IgD-negative memory B cell (primary cell): ENCODE data around the gene SOHLH1. TPM values are rescaled to one million over a fixed set of nuclear protein-coding genes. Genes with fewer than 3 reads are reported as not detected.

Experiments used
- H3K27ac Mint-ChIP-seq, 3 donors: one replicate each; pipeline ENCODE4 v1.8.0; 2020 to 2022; ENCODE audit warnings: mild to moderate bottlenecking in 3 of 3, mixed read lengths in 3 of 3, moderate library complexity in 1 of 3
- H3K27me3 Mint-ChIP-seq: one replicate; pipeline ENCODE4 v1.8.0; 2021; ENCODE audit warnings: mixed read lengths
- H3K36me3 Mint-ChIP-seq: one replicate; pipeline ENCODE4 v1.8.0; 2020; ENCODE audit warnings: mild to moderate bottlenecking, mixed read lengths
- H3K4me1 Mint-ChIP-seq, 3 donors: one replicate each; pipeline ENCODE4 v1.8.0; 2020 to 2022; ENCODE audit warnings: mixed read lengths in 3 of 3, mild to moderate bottlenecking in 1 of 3
- H3K4me3 Mint-ChIP-seq, 4 donors: one replicate each; pipeline ENCODE4 v1.8.0; 2020 to 2022; ENCODE audit warnings: mild to moderate bottlenecking in 4 of 4, mixed read lengths in 4 of 4, moderate library complexity in 3 of 4
- H3K9me3 Mint-ChIP-seq, 3 donors: one replicate each; pipeline ENCODE4 v1.8.0; 2020 to 2021; ENCODE audit warnings: mixed read lengths in 3 of 3, mild to moderate bottlenecking in 1 of 3
- polyA plus RNA-seq: library from polyadenylated mRNA; unstranded; fragments of 300-500 nt; fragmentation: Illumina TruSeq; gene quantifications from one replicate; pipeline ENCODE4 v1.2.3, GENCODE V29; 2021

The SOHLH1 gene
- polyA plus RNA-seq, 1 donor from 2014 or later, result not detected

DNA sequence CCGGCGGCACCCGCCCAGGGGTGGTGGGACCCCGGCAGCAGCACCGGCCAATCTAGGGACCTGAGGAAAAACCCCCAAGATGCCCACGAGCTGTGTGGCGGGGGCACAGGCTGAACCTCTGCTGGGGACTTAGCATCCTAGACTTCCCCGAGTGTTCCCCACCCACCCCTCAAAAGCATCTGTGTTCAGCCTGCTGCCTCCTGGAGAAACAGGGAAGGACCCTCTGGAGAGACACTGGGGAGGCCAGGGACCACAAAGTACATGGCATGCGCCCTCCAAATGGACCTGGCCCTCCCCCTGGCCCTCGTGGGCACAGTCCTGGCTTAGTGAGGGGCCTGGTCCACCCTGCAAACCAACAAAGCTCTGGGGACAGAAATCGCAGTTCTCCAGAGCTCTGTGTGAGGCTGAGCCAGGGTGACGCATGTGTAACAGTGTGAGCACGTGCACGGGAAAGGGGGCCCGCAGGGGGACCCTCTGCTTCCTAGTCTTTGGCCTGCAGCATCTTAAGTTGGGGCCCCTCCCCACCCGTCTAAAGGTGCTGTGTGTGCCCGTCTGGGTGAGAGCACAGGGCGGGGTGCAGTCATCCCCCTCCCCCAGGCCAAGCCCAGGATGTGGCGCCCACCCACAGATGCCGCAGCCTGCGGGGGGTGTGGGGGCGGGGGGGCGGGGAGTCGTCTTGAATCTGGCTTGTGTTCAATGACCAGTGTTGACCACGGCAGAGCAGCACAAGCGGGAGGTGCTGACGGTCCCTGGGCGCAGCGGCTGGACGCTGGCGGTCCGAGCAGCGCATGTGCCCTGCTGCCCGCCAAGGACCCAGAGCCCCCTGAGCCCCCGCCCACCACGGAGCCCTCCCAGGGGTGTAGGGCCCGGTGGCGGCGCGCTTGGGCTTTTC is 2.0 kb upstream of the SOHLH1 start:
- Mint-ChIP-seq H3K4me3 (no peak overlapping the region), H3K27ac (no peak overlapping the region), H3K27me3 (peaks cover 4% of the 10 kb centered on the region), H3K9me3 (no peaks in the 10 kb centered on the region), H3K36me3 (no peaks in the 10 kb centered on the region), H3K4me1 (no peaks in the 10 kb centered on the region)

DNA sequence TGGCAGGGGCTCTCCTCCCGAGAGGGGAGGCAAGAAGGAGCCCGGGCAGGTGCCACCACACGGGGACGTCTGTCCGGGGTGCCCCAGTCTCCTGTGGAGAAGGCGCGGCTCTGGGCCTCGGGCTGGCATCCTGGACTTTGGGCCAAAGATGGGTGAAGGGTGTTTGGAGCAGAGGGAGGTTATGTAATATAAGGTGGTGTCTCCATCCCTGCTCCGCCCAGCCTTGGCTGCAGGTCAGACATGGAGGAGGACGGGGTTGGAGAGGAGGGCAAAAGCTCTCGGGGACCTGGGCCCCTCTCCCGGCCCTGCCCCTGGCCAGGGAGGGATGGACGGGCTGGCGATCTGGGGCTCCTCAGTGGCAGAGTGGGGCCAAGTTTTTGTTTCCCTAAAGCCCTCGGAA is 1.2 kb upstream of the SOHLH1 start:
- Mint-ChIP-seq H3K27ac (no peak overlapping the region), H3K36me3 (no peaks in the 10 kb centered on the region), H3K27me3 (peaks cover 4% of the 10 kb centered on the region), H3K9me3 (no peaks in the 10 kb centered on the region), H3K4me3 (no peak overlapping the region), H3K4me1 (peaks cover 0 to under 1% (median 0%) of the 10 kb centered on the region in 3 donors)

DNA sequence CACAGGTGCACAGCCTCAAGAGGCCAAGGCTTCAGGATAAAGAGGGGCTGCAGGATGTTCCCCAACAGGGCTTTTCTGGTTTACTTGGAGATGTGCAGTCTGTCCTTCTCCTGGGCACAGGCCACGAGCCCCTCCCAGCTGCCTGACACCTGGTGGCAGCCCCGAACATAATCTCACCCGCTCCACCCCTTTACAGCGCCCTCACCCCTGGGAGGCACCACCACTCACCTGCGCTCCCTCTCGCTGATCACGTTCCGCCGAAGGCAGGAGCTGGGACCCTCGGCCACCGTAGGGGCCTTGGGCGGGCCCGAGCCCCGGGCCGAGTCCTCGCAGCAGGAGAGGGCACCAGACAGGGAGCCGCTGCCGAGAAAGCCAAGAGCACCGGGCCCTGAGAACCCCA is 514 bp downstream of the SOHLH1 start:
- peaks cover 0 to 1% (median 0%) of the 10 kb centered on the region in 3 donors for H3K9me3 Mint-ChIP-seq
- H3K27me3 Mint-ChIP-seq, result peaks cover 3% of the 10 kb centered on the region
- H3K4me3 Mint-ChIP-seq, result no peak overlapping the region
- peaks cover 0 to 1% (median 0%) of the 10 kb centered on the region in 3 donors for H3K4me1 Mint-ChIP-seq
- no peaks in the 10 kb centered on the region for H3K36me3 Mint-ChIP-seq
- no peak overlapping the region for H3K27ac Mint-ChIP-seq

DNA sequence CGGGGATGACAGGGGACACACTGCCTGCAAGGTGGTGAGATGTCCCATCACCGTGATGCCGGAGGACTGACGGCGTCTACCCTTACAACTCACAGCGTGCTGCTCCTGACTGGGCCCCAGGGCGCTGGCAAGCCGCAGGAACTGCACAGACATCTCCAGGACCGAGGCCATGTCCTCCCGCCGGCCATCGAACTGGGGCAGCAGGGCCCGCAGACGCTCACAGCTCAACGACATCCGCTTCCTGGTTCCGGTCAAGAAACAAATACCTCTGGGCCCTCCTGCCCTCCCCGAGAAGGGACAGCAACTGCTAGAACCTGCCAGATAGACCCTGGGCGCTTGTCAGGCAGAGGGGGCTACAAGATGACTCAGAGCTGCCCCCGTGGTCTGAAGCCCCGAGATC is 1.0 kb downstream of the SOHLH1 start:
- Mint-ChIP-seq H3K27me3 (no peaks in the 10 kb centered on the region), H3K27ac (no peak overlapping the region), H3K9me3 (peaks cover 0 to 1% (median 0%) of the 10 kb centered on the region in 3 donors), H3K36me3 (no peaks in the 10 kb centered on the region), H3K4me3 (no peak overlapping the region), H3K4me1 (peaks cover 0 to 1% (median 0%) of the 10 kb centered on the region in 3 donors)

DNA sequence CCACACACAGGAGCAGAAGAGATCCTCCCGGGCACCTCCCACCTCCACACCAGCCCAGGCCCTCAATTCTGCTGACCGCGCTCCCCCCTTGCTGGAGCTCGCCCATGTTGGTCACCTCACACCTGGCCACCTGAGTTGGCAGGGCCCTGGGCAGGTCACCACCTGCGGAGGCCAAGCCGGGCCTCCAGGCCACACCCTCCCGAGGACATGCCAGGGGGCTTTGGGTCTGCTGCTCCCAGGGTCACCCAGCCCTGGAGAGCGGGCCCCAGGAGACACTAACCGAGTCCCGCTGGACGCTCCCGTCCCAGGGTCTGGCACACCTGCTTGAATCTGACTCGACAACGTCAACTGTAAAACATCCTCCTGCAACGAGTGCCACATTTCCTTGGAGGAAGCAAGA is 2.1 kb downstream of the SOHLH1 start:
- no peak overlapping the region for H3K4me3 Mint-ChIP-seq
- H3K9me3 Mint-ChIP-seq, result peaks cover 0 to 1% (median 0%) of the 10 kb centered on the region in 3 donors
- H3K4me1 Mint-ChIP-seq, result peaks cover 0 to 1% (median 0%) of the 10 kb centered on the region in 3 donors
- no peaks in the 10 kb centered on the region for H3K36me3 Mint-ChIP-seq
- H3K27ac Mint-ChIP-seq, result no peak overlapping the region
- H3K27me3 Mint-ChIP-seq, result no peaks in the 10 kb centered on the region

DNA sequence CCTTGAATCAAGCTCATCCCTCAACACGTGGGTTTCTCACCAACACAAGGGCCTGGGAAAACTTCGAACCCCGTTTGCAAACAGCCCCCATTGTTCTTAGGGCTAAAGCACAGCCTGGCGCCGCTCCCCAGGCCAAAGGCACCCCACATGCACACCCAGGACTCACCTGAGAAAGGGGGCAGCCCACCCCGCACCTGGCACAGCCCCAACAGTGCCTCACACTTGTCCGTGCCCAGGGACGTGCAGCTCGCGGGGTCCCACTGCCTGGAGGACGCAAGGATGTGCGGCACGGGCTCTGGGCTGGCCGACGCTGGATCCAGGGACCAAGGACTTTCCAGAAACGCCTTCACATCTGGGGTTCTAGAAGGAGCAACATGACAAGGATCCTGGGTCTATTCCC is 2.8 kb downstream of the SOHLH1 start:
- Mint-ChIP-seq H3K9me3 (peaks cover 0 to 1% (median 0%) of the 10 kb centered on the region in 3 donors), H3K27ac (no peak overlapping the region), H3K27me3 (no peaks in the 10 kb centered on the region), H3K36me3 (no peaks in the 10 kb centered on the region), H3K4me1 (peaks cover 0 to 1% (median 0%) of the 10 kb centered on the region in 3 donors), H3K4me3 (no peak overlapping the region)

DNA sequence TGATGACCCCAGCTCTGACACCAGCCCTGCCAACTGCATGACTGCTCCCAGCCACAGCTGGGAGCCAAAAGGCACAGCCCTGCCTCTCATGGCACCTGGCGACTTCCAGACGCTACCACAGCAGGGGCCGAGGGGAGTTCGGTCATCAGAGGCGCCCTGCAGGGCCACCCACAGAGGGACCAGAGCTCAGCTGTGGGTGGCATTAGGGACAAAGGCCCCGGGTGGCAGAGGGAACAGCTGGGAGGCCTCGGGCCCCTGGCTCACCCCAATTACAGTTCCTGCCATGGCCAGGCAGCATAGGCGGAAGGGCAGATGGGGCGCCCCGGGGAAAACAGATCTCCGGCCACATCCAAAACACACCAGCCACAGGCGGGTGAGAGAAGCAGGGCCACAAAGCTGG is 3.6 kb downstream of the SOHLH1 start:
- Mint-ChIP-seq H3K4me1 (peaks cover 0 to 1% (median 0%) of the 10 kb centered on the region in 3 donors), H3K9me3 (peaks cover 0 to 1% (median 0%) of the 10 kb centered on the region in 3 donors), H3K27ac (no peak overlapping the region), H3K4me3 (no peak overlapping the region), H3K27me3 (no peaks in the 10 kb centered on the region), H3K36me3 (no peaks in the 10 kb centered on the region)

DNA sequence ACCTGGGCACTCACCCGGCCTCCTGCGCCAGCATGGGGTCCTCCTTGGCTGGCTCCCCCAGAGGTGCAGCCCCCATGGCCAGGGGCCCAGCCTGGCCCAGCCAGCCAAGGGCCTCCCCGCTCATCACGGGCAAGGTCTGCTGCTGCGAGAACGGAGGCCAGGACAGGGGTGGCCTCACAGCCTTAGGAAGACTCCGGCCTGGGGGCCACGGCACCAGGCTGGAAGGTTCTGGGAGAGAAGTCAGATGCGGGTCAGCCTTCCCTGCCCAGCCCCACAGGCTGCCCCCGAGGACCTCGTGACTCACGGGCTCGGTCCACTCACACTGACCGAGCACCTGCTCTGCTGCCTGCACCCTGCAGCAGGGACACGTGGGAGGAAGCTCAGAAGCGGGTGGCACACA is 4.2 kb downstream of the SOHLH1 start:
- H3K36me3 Mint-ChIP-seq, result no peaks in the 10 kb centered on the region
- peaks cover 0 to 1% (median 0%) of the 10 kb centered on the region in 3 donors for H3K4me1 Mint-ChIP-seq
- H3K9me3 Mint-ChIP-seq, result peaks cover 0 to 1% (median 0%) of the 10 kb centered on the region in 3 donors
- no peak overlapping the region for H3K4me3 Mint-ChIP-seq
- H3K27me3 Mint-ChIP-seq, result no peaks in the 10 kb centered on the region
- no peak overlapping the region for H3K27ac Mint-ChIP-seq

DNA sequence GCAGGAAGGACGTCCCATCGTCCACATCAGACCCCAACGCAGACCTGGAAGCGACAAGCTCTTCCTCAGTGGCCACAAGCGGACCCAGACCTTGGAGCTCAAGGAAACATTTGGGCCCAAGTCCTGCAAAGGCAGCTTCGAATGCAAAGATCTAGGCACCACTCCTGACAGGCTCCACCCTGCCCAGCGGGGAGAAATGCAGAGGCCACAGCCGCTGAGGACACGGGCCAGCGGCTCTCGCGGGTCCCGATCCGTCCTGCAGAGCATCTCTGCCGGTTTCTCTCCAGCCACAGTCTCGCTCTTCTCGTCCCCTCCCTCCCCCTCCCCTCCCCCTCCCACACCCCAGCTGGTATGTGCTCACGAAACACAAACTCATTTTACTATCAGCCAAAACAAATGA is 4.9 kb downstream of the SOHLH1 start:
- Mint-ChIP-seq H3K9me3 (peaks cover 0 to 1% (median 0%) of the 10 kb centered on the region in 3 donors), H3K27me3 (no peaks in the 10 kb centered on the region)

DNA sequence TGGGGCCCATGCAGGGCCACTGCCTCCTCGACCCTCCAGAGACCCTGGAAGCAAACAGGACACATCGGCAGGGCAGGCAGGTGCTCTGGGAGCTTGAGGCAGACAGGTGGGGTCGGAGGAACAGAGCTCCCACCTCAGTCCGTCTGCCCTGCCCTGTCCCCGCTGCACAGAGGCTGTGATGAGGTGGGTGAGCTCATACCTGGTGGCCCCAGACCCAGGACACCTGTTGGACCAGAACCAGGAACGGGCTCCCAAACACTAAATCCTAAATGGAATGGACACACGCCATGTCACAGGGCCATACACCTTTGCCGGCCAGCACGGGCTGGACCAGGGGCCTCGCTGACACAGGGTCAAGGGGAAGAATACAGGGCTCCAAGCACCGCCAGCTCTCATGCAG is 5.5 kb downstream of the SOHLH1 start:
- H3K27ac Mint-ChIP-seq, result no peak overlapping the region
- peaks cover 0 to 2% (median 0%) of the 10 kb centered on the region in 3 donors for H3K9me3 Mint-ChIP-seq
- no peak overlapping the region for H3K4me3 Mint-ChIP-seq
- H3K36me3 Mint-ChIP-seq, result no peaks in the 10 kb centered on the region
- H3K4me1 Mint-ChIP-seq, result peaks cover 0 to 1% (median 0%) of the 10 kb centered on the region in 3 donors
- H3K27me3 Mint-ChIP-seq, result no peaks in the 10 kb centered on the region

More for the DNA sequence above, 4.9 kb downstream of the SOHLH1 start:
- Mint-ChIP-seq H3K4me1 (peaks cover 0 to 1% (median 0%) of the 10 kb centered on the region in 3 donors), H3K27ac (no peak overlapping the region), H3K36me3 (no peaks in the 10 kb centered on the region), H3K4me3 (no peak overlapping the region)

DNA sequence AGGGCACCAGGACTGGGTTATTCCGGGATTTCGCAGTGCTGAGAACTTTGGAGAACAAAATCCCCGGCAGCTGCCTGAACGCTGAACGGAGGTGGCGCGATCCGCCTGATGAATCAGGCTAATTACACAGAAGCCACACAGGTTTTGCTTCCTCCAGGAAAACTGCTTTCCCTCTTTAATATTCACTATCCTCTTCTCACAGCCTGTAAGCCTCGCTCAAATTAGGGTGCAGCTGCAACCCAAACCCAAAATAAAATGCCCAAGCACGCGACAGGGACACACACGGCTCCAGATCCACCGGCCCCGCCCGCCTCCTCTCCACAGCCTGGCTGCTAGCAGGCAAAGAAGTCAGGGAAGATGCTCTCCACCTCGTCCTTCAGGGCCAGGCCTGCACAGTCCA is 6.0 kb downstream of the SOHLH1 start:
- Mint-ChIP-seq H3K9me3 (peaks cover 0 to 4% (median 0%) of the 10 kb centered on the region in 3 donors), H3K4me3 (no peak overlapping the region), H3K36me3 (no peaks in the 10 kb centered on the region), H3K27me3 (no peaks in the 10 kb centered on the region), H3K4me1 (peaks cover 0 to 1% (median 0%) of the 10 kb centered on the region in 3 donors), H3K27ac (no peak overlapping the region)

DNA sequence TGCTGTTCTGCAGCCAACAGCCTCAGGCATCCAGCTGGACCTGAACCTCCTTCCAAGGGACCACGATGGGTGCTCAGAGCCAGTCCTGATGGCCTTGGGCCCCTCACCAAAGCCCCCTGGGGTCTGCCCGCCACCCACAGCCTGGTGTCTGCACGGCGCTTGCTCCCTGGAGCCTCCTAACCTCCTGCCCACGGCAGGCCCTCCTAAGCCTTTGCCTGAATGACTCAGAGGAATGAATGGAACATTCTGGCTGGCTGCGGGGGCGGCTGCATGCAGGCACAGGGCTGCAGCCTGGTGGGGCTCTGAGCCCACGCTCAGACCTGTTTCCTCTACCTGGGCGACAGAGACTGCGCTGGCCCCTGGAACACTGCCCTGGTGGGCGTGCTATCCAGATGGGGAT is 6.9 kb downstream of the SOHLH1 start:
- Mint-ChIP-seq H3K4me3 (no peak overlapping the region), H3K27me3 (no peaks in the 10 kb centered on the region), H3K9me3 (peaks cover 0 to 4% (median 0%) of the 10 kb centered on the region in 3 donors), H3K36me3 (no peaks in the 10 kb centered on the region), H3K4me1 (peaks cover 0 to 1% (median 0%) of the 10 kb centered on the region in 3 donors), H3K27ac (no peak overlapping the region)

DNA sequence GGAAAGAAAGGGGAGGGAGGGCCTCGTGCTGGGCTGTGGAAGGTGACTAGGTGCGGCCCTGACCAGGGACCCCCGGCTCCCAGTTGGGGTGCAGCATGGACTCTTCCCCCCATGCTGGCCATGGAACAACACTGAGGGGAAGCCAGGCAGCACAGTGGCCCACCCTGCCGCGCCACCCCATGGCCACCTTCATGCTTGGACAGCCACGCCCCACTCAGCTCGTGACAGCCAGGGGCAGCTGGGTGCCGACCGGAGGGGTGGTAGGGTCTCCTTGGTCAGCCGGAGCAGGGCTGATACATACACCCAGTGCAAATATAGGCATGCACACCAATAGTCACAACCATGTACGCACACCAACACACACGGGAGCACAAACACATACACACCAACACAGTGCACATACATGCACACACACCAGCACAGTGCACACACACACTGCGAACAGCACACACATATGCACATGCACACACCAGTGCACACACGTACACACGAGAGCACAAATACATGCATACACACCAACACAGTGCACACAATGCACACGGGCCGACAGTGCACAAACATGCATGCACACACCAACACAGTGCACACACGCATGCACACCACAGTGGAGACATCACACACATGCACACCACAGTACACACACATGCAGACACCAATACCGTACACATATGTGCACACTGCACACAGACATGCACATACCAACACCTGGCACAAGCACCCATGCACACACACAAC is 8.3 kb downstream of the SOHLH1 start:
- H3K27ac Mint-ChIP-seq, result no peak overlapping the region
- peaks cover 0 to 1% (median 0%) of the 10 kb centered on the region in 3 donors for H3K4me1 Mint-ChIP-seq
- H3K4me3 Mint-ChIP-seq, result no peak overlapping the region

DNA sequence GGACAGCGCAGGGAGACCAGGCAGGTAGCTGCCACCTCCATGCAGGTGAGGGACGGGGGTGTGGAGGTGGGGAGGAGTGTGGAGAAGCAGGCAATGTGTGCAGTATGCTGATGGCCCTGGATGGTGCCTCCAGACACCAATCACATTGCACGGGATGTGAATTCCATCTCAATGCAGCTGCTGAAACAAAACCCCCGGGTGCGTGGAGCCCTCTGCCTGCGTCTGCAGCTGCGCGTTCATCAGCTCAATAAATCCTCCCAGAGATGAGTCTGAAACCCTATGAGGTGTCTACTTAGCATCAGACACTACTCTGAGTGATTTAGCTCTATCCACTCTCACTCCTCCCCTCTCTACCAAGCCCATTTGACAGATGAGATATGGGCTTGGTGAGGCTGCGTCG is 10.3 kb downstream of the SOHLH1 start:
- H3K36me3 Mint-ChIP-seq, result no peaks in the 10 kb centered on the region
- H3K27me3 Mint-ChIP-seq, result peaks cover 8% of the 10 kb centered on the region
- no peaks in the 10 kb centered on the region for H3K4me1 Mint-ChIP-seq
- no peak overlapping the region for H3K27ac Mint-ChIP-seq
- no peak overlapping the region for H3K4me3 Mint-ChIP-seq
- peaks cover 0 to 3% (median 0%) of the 10 kb centered on the region in 3 donors for H3K9me3 Mint-ChIP-seq

More for the DNA sequence above, 8.3 kb downstream of the SOHLH1 start:
- H3K27me3 Mint-ChIP-seq, result peaks cover 3% of the 10 kb centered on the region
- peaks cover 0 to 4% (median 0%) of the 10 kb centered on the region in 3 donors for H3K9me3 Mint-ChIP-seq
- H3K36me3 Mint-ChIP-seq, result no peaks in the 10 kb centered on the region

DNA sequence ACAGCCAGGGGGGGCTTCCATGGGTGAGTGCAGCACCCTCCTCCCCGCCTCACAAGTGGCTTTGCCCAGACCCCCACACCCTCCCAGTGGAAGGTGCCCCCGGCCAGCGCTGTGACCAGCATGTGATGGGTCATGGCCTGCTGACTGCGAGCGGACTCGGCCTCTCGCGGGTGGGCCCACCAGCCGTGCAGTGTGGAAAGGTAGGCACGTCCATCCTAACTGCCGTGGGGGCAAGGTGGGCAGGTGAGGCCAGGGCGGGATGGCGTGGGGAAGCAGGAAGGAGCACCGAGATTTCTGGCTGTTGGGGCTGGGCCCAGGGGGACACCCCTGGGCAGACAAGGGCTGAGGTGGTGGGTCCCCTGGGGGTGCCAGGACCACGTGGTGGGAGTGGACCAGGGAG is 12.1 kb downstream of the SOHLH1 start:
- Mint-ChIP-seq H3K4me3 (no peak overlapping the region), H3K27ac (no peak overlapping the region), H3K36me3 (no peaks in the 10 kb centered on the region), H3K27me3 (peaks cover 8% of the 10 kb centered on the region), H3K9me3 (peaks cover 0 to 3% (median 0%) of the 10 kb centered on the region in 3 donors), H3K4me1 (no peaks in the 10 kb centered on the region)
